ENCODE data around the gene CCL3. TPM values are rescaled to one million over a fixed set of nuclear protein-coding genes. Genes with fewer than 3 reads are reported as not detected.

CCL3 gene
- total and polyA plus RNA-seq, 2 experiments from 2014 or later, result not detected

DNA sequence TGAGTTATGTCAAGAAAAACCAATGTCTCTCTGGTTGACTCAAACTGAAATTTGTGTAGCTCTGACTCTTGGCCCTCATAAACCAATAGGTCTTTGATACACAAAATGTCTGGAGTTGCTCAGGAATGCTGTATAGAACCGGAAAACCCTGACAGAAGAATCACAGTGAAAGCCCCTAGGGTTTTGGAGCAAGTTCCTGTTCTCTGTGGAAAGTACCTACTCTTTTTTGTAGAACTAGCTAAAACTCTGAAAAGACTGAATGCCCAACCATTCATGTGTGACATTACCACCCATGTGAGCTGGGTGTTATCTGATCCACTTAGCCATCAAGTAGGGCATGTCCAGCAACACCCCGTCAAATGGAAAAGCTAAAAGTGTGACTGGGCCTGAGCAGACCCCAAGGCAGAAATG, 42.5 kb upstream of the CCL3 start:
- Histone ChIP-seq H3F3A (replicated peaks; ENCODE audit: low read depth) (no peaks in the 10 kb centered on the region), H3K27me3 (ENCODE audit: insufficient read depth) (no peaks in the 10 kb centered on the region), H3K36me3 (ENCODE audit: insufficient read depth) (no peaks in the 10 kb centered on the region), H3K4me3 (no peak overlapping the region), H4K20me1 (replicated peaks; ENCODE audit: insufficient read depth) (no peaks in the 10 kb centered on the region), H3K4me1 (ENCODE audit: insufficient read depth) (no peaks in the 10 kb centered on the region), H3K27ac (ENCODE audit: low read depth) (no peak overlapping the region), H3K79me2 (replicated peaks; ENCODE audit: insufficient read depth) (no peaks in the 10 kb centered on the region), H3K9me2 (ENCODE audit: insufficient read depth) (0 out of 2 replicates have a peak, but pooled peaks cover 8% of the 10 kb centered on the region), H2AFZ (0 out of 2 replicates have a peak overlapping the region, but pooled peaks have one; percentile 47), H3K4me2 (no peak overlapping the region)
- no peak for DNase-seq (ENCODE audit: low spot score)
- H3K4me1 Mint-ChIP-seq, result no peaks in the 10 kb centered on the region
- peaks cover 3% of the 10 kb centered on the region for H3K27me3 Mint-ChIP-seq (ENCODE audit: insufficient read depth, low read depth, poor library complexity)
- peaks cover 5% of the 10 kb centered on the region; the same call in 2 of the 3 replicates for H3K36me3 Mint-ChIP-seq (ENCODE audit: low read depth)
- peaks cover 9% of the 10 kb centered on the region for H3K9me3 Mint-ChIP-seq
- H3K27ac Mint-ChIP-seq, result no peak overlapping the region
- TF ChIP-seq, protein P1, sequence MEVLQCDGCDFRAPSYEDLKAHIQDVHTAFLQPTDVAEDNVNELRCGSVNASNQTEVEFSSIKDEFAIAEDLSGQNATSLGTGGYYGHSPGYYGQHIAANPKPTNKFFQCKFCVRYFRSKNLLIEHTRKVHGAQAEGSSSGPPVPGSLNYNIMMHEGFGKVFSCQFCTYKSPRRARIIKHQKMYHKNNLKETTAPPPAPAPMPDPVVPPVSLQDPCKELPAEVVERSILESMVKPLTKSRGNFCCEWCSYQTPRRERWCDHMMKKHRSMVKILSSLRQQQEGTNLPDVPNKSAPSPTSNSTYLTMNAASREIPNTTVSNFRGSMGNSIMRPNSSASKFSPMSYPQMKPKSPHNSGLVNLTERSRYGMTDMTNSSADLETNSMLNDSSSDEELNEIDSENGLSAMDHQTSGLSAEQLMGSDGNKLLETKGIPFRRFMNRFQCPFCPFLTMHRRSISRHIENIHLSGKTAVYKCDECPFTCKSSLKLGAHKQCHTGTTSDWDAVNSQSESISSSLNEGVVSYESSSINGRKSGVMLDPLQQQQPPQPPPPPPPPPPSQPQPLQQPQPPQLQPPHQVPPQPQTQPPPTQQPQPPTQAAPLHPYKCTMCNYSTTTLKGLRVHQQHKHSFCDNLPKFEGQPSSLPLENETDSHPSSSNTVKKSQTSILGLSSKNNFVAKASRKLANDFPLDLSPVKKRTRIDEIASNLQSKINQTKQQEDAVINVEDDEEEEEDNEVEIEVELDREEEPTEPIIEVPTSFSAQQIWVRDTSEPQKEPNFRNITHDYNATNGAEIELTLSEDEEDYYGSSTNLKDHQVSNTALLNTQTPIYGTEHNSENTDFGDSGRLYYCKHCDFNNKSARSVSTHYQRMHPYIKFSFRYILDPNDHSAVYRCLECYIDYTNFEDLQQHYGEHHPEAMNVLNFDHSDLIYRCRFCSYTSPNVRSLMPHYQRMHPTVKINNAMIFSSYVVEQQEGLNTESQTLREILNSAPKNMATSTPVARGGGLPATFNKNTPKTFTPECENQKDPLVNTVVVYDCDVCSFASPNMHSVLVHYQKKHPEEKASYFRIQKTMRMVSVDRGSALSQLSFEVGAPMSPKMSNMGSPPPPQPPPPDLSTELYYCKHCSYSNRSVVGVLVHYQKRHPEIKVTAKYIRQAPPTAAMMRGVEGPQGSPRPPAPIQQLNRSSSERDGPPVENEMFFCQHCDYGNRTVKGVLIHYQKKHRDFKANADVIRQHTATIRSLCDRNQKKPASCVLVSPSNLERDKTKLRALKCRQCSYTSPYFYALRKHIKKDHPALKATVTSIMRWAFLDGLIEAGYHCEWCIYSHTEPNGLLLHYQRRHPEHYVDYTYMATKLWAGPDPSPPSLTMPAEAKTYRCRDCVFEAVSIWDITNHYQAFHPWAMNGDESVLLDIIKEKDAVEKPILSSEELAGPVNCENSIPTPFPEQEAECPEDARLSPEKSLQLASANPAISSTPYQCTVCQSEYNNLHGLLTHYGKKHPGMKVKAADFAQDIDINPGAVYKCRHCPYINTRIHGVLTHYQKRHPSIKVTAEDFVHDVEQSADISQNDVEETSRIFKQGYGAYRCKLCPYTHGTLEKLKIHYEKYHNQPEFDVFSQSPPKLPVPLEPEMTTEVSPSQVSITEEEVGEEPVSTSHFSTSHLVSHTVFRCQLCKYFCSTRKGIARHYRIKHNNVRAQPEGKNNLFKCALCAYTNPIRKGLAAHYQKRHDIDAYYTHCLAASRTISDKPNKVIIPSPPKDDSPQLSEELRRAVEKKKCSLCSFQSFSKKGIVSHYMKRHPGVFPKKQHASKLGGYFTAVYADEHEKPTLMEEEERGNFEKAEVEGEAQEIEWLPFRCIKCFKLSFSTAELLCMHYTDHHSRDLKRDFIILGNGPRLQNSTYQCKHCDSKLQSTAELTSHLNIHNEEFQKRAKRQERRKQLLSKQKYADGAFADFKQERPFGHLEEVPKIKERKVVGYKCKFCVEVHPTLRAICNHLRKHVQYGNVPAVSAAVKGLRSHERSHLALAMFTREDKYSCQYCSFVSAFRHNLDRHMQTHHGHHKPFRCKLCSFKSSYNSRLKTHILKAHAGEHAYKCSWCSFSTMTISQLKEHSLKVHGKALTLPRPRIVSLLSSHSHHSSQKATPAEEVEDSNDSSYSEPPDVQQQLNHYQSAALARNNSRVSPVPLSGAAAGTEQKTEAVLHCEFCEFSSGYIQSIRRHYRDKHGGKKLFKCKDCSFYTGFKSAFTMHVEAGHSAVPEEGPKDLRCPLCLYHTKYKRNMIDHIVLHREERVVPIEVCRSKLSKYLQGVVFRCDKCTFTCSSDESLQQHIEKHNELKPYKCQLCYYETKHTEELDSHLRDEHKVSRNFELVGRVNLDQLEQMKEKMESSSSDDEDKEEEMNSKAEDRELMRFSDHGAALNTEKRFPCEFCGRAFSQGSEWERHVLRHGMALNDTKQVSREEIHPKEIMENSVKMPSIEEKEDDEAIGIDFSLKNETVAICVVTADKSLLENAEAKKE (CRISPR knock-in tag; IDR thresholded peaks at IDR 0.05), result no peak
- TF ChIP-seq, protein P2, sequence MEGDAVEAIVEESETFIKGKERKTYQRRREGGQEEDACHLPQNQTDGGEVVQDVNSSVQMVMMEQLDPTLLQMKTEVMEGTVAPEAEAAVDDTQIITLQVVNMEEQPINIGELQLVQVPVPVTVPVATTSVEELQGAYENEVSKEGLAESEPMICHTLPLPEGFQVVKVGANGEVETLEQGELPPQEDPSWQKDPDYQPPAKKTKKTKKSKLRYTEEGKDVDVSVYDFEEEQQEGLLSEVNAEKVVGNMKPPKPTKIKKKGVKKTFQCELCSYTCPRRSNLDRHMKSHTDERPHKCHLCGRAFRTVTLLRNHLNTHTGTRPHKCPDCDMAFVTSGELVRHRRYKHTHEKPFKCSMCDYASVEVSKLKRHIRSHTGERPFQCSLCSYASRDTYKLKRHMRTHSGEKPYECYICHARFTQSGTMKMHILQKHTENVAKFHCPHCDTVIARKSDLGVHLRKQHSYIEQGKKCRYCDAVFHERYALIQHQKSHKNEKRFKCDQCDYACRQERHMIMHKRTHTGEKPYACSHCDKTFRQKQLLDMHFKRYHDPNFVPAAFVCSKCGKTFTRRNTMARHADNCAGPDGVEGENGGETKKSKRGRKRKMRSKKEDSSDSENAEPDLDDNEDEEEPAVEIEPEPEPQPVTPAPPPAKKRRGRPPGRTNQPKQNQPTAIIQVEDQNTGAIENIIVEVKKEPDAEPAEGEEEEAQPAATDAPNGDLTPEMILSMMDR (conservative IDR thresholded peaks at IDR 0.05; ENCODE audit: low read depth in 2 of 2), result no peak
- TF ChIP-seq CREB1 (CRISPR knock-in tag; IDR thresholded peaks at IDR 0.05; ENCODE audit: low read depth), result no peak
- TF ChIP-seq POLR2AphosphoS5 (IDR thresholded peaks at IDR 0.05; ENCODE audit: low read depth), result no peak
- no peak for TF ChIP-seq ZNF114 (CRISPR knock-in tag; IDR thresholded peaks at IDR 0.05)
- no peak for ATAC-seq
- H3K4me3 Mint-ChIP-seq, result no peak overlapping the region
